ENCODE results near the gene PIMREG. TPM values are rescaled to one million over a fixed set of nuclear protein-coding genes. Genes with fewer than 3 reads are reported as not detected.

PIMREG gene
- total RNA-seq, 1 donor from 2014 or later, result 0.62 TPM

- Histone ChIP-seq H3K27ac (no peak overlapping the region), H3K36me3 (no peaks in the 10 kb centered on the region), H3K4me3 (no peak overlapping the region), H3K9me3 (no peaks in the 10 kb centered on the region), H3K27me3 (ENCODE audit: low read depth) (no peaks in the 10 kb centered on the region), H3K4me1 (no peaks in the 10 kb centered on the region)
- no peak for ATAC-seq
- TF ChIP-seq CTCF (IDR thresholded peaks at IDR 0.05), result no peak
- peak; percentile 14 for DNase-seq
- intact Hi-C loops (cut with DNase I), result no loop called here
Measured at GRCh38 chr17:6491071-6491700, 46.9 kb downstream of the PIMREG start.

DNA sequence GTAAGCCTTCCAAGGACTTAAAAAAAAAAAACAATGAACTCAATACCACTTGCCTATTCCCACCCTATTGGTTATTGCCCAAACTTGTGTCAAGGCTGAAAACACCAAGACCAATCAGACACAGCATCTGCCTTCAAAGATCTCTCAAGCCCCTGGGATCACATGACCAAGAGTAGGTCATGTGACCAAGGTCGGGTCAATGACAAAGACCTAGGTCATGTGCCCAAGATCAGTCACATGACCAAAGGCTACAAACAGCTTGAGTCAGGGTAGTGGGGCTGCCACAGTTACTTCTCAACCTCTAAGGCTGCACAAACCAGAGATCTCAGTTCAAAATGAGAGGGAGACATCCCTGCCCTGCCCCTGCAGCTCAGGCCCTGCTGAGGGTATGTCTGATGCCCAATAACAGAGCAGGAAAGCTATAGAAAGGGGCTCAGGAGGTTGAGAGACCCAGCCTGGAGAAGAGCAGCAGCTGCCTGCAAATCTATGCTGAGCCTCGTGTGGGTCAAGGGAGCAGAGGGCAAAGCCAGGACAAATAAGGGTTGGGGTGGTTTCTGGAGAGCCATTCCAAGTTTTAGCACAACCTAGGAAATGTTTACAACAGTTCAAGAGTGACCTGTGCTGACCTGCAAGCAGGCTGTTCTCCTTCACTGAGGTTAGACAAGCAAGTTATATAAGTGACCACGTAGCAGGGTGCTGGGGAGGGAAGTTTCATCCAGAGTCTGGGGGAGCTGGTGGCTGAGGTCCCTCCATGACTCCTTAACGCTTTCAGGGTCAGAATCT lies 48.8 kb downstream of the PIMREG start:
- H3K36me3 ChIP-seq, result no peaks in the 10 kb centered on the region
- H3K27me3 ChIP-seq (ENCODE audit: low read depth), result peaks cover 5% of the 10 kb centered on the region
- no peaks in the 10 kb centered on the region for H3K9me3 ChIP-seq
- no peak for TF ChIP-seq CTCF (IDR thresholded peaks at IDR 0.05)
- intact Hi-C loops (cut with DNase I), result no loop called here
- no peak overlapping the region for H3K4me3 ChIP-seq
- no peak overlapping the region for H3K27ac ChIP-seq
- no peaks in the 10 kb centered on the region for H3K4me1 ChIP-seq
- DNase-seq, result no peak
- peak in 1 of 2 donors; percentile 18 for ATAC-seq

GRCh38 chr17:6494239-6494941 lies 50.1 kb downstream of the PIMREG start:
- Histone ChIP-seq H3K9me3 (no peaks in the 10 kb centered on the region), H3K4me1 (no peaks in the 10 kb centered on the region), H3K27me3 (ENCODE audit: low read depth) (peaks cover 5% of the 10 kb centered on the region), H3K4me3 (no peak overlapping the region), H3K36me3 (no peaks in the 10 kb centered on the region), H3K27ac (no peak overlapping the region)
- intact Hi-C loops (cut with DNase I), result no loop called here
- TF ChIP-seq CTCF (IDR thresholded peaks at IDR 0.05), result no peak
- ATAC-seq, result peak; percentile 80 to 81
- DNase-seq, result peak; percentile 44

GRCh38 chr17:6495450-6496115 lies 51.3 kb downstream of the PIMREG start:
- peak; percentile 26 for DNase-seq
- intact Hi-C loops (cut with DNase I), result no loop called here

More at GRCh38 chr17:6495450-6496115, 51.3 kb downstream of the PIMREG start:
- H3K4me3 ChIP-seq, result no peak overlapping the region
- H3K4me1 ChIP-seq, result no peaks in the 10 kb centered on the region
- H3K27ac ChIP-seq, result no peak overlapping the region
- TF ChIP-seq CTCF (IDR thresholded peaks at IDR 0.05), result peak; percentile 7
- H3K36me3 ChIP-seq, result no peaks in the 10 kb centered on the region
- H3K9me3 ChIP-seq, result no peaks in the 10 kb centered on the region
- ATAC-seq, result no peak
- peaks cover 5% of the 10 kb centered on the region for H3K27me3 ChIP-seq (ENCODE audit: low read depth)

Data from lower lobe of right lung (tissue), 2 donors.